OCI-LY3 (cell line): ENCODE results near the gene NXN.
"Not testable (repeated sequence)": the region's sequence is repeated elsewhere in the genome, so short reads cannot be mapped to it uniquely, and the experiment has no call there.

Experiments used
- H2AFZ ChIP-seq: fragments of 200-600, 300-600 bp; shearing (Covaris generic); 2 replicates; pipeline ENCODE4 v1.6.0; 2014; ENCODE audit warnings: antibody characterized with exemption, low read depth, low read length
- H3K27ac ChIP-seq: fragments of 200-600, 300-600 bp; sonication (generic); 2 replicates; pipeline ENCODE4 v1.5.1; 2014; ENCODE audit warnings: mild to moderate bottlenecking, low read length, moderate library complexity, mixed read lengths
- H3K27me3 ChIP-seq: fragments of 200-600, 300-600 bp; sonication (generic); 2 replicates; pipeline ENCODE4 v1.6.1; 2014; ENCODE audit warnings: low read depth, low read length, mixed read lengths
- H3K36me3 ChIP-seq: fragments of 200-600, 300-600 bp; sonication (generic); replicated peaks from 2 replicates; pipeline ENCODE3; 2014; ENCODE audit warnings: low read depth, low read length, mixed read lengths
- H3K4me1 ChIP-seq: fragments of 300-600, 200-600 bp; sonication (generic); 2 replicates; pipeline ENCODE4 v1.6.1; 2014; ENCODE audit warnings: low read length, mixed read lengths
- H3K4me2 ChIP-seq: fragments of 200-600, 300-600 bp; sonication (generic); 2 replicates; pipeline ENCODE4 v1.6.1; 2014; ENCODE audit warnings: low read length, mixed read lengths
- H3K4me3 ChIP-seq: fragments of 300-600, 200-600 bp; sonication (generic); 2 replicates; pipeline ENCODE4 v1.5.1; 2014; ENCODE audit warnings: antibody characterized with exemption, mild to moderate bottlenecking, low read length, moderate library complexity
- H3K79me2 ChIP-seq: fragments of 300-600, 200-600 bp; shearing (Covaris generic); 2 replicates; pipeline ENCODE4 v1.6.1; 2014; ENCODE audit warnings: mild to moderate bottlenecking, low read length, mixed read lengths
- H3K9ac ChIP-seq: fragments of 300-600, 200-600 bp; shearing (Covaris generic); 2 replicates; pipeline ENCODE4 v1.6.0; 2014; ENCODE audit warnings: mild to moderate bottlenecking, low read length, moderate library complexity
- H3K9me3 ChIP-seq: fragments of 200-600, 300-600 bp; shearing (Covaris generic); 2 replicates; pipeline ENCODE4 v1.6.1; 2014; ENCODE audit warnings: low read length, mixed read lengths; ENCODE audit not compliant: insufficient read depth
- H4K20me1 ChIP-seq: fragments of 200-600, 300-600 bp; sonication (generic); 2 replicates; pipeline ENCODE4 v1.6.1; 2016; ENCODE audit warnings: low read length, mixed read lengths; ENCODE audit not compliant: insufficient read depth
- CTCF ChIP-seq: fragments of 200-600, 300-600 bp; sonication (generic); IDR thresholded peaks from 2 replicates; pipeline ENCODE4 v1.5.1; 2014; ENCODE audit warnings: antibody characterized with exemption, low read length, low read depth
- EZH2phosphoT487 ChIP-seq: fragments of 200-600 bp; shearing (Covaris generic); IDR thresholded peaks from 2 replicates; pipeline ENCODE4 v1.6.1; 2018; ENCODE audit warnings: antibody characterized with exemption, mixed run types, low read depth

NXN gene

GRCh38 chr17:788551-788950, 191.0 kb downstream of the NXN start:
- no peaks in the 10 kb centered on the region for H4K20me1 ChIP-seq
- H3K4me1 ChIP-seq = peaks cover 6% of the 10 kb centered on the region; the same call in 1 of the 2 replicates
- no peak overlapping the region for H2AFZ ChIP-seq
- TF ChIP-seq CTCF (no peak), EZH2phosphoT487 (no peak)
- no peak overlapping the region for H3K9ac ChIP-seq
- no peak overlapping the region for H3K4me3 ChIP-seq
- H3K27me3 ChIP-seq = no peaks in the 10 kb centered on the region
- H3K36me3 ChIP-seq = peaks cover 11% of the 10 kb centered on the region
- no peak overlapping the region for H3K27ac ChIP-seq
- H3K4me2 ChIP-seq = no peak overlapping the region
- H3K79me2 ChIP-seq = peaks cover 23% of the 10 kb centered on the region
- H3K9me3 ChIP-seq = no peaks in the 10 kb centered on the region

- Histone ChIP-seq H3K79me2 (peaks cover 31% of the 10 kb centered on the region), H3K4me2 (no peak overlapping the region), H2AFZ (no peak overlapping the region), H3K4me3 (no peak overlapping the region), H4K20me1 (no peaks in the 10 kb centered on the region), H3K27ac (no peak overlapping the region), H3K4me1 (peaks cover 12% of the 10 kb centered on the region), H3K27me3 (no peaks in the 10 kb centered on the region), H3K9me3 (no peaks in the 10 kb centered on the region), H3K9ac (no peak overlapping the region), H3K36me3 (peaks cover 11% of the 10 kb centered on the region)
- no peak for TF ChIP-seq CTCF
These were observed 191.8 kb downstream of the NXN start for GRCh38 chr17:787641-788221.

- H3K4me3 ChIP-seq, H3K9me3 ChIP-seq, H3K27me3 ChIP-seq, H2AFZ ChIP-seq, H3K27ac ChIP-seq, H3K9ac ChIP-seq, H3K4me2 ChIP-seq, H4K20me1 ChIP-seq: not testable (repeated sequence)
- H3K79me2 ChIP-seq = peaks cover 50% of the 10 kb centered on the region
- H3K4me1 ChIP-seq = peaks cover 12% of the 10 kb centered on the region
- peaks cover 11% of the 10 kb centered on the region for H3K36me3 ChIP-seq
These were observed 193.7 kb downstream of the NXN start for GRCh38 chr17:785901-786300.

GRCh38 chr17:784143-784542, 195.4 kb downstream of the NXN start:
- Histone ChIP-seq H3K27ac (no peak overlapping the region), H3K9me3 (no peaks in the 10 kb centered on the region)

More at GRCh38 chr17:784143-784542, 195.4 kb downstream of the NXN start:
- Histone ChIP-seq H3K27me3 (no peaks in the 10 kb centered on the region), H3K9ac (no peak overlapping the region), H3K4me3 (no peak overlapping the region), H4K20me1 (no peaks in the 10 kb centered on the region), H3K79me2 (peaks cover 63% of the 10 kb centered on the region), H3K4me1 (peaks cover 12% of the 10 kb centered on the region), H3K4me2 (no peak overlapping the region), H3K36me3 (peaks cover 10% of the 10 kb centered on the region), H2AFZ (no peak overlapping the region)
- TF ChIP-seq CTCF = no peak
- TF ChIP-seq EZH2phosphoT487 = no peak
